Measurements from ENCODE around the gene TREM1.

DNA sequence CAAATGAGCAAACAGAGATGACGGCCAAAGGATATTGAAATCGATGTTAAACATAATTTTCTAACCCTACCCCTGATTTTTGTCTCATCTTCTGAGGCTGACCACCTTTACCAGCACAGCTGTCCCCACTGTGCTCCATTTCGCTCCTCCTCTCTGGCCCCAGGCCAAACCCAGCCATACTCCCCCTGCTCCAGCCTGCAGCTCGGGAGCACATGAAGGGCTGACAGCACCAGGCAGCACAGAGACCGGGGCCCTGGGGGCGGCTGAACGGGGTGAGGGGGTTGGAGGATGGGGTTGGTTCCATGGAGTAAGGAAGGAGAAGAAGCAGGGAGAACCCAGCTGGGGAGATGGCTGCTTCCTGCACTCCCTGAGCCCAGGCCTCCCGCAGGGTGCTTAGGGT lies 45.8 kb upstream of the TREM1 start:
- no peak for TF ChIP-seq CTCF (IDR thresholded peaks at IDR 0.05)
- no peak for TF ChIP-seq POLR2A (IDR thresholded peaks at IDR 0.05)

All from esophagus squamous epithelium (tissue), 4 donors.